ENCODE measurements around the gene NR1H3.

Gene NR1H3

DNA sequence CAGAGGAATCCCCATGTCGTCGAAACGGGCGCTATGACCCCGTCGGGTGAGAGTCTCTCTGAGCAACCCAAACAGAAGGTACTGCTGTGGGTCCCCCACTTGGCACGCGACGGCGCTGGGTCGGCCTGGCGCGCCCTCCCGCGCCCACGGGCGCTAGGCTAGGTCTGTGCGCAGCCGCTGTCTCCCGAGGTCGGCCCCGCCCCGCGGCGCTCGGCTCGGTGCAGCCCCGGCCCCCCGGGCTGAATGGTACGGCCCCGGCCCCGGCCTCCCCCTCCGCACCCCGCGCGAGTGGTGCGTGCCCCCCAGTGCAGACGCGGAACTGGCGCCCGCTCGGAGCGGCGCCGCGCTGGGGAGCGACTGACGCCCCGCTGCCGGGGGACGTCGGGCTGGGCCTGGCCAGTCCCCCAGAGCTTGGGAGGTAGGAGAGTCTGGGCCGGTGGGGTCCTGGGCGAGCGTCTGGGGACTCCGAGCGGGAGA, 12.1 kb downstream of the NR1H3 start, which contains the start of gene MADD:
Gene MADD (plus strand): TSS at position 305 of the 477 bp plus-strand sequence.
- Histone ChIP-seq H3K36me3 (ENCODE audit: control insufficient read depth, insufficient read depth, low read length) (peaks cover 7% of the 10 kb centered on the region), H3K27me3 (ENCODE audit: control insufficient read depth, insufficient read depth, low read length) (no peaks in the 10 kb centered on the region), H3K9me3 (ENCODE audit: control insufficient read depth, insufficient read depth, low read depth, low read length) (no peaks in the 10 kb centered on the region), H3K4me3 (ENCODE audit: low read depth, low read length) (peak within 1 kb of the TSS; percentile 95), H3K27ac (ENCODE audit: low read depth, low read length) (peak within 1 kb of the TSS; percentile 61; the same call in 1 of the 2 replicates), H3K4me1 (ENCODE audit: control insufficient read depth, insufficient read depth, low read length) (peaks cover 26% of the 10 kb centered on the region), H3K9ac (ENCODE audit: low read length) (peak within 1 kb of the TSS; percentile 88)

DNA sequence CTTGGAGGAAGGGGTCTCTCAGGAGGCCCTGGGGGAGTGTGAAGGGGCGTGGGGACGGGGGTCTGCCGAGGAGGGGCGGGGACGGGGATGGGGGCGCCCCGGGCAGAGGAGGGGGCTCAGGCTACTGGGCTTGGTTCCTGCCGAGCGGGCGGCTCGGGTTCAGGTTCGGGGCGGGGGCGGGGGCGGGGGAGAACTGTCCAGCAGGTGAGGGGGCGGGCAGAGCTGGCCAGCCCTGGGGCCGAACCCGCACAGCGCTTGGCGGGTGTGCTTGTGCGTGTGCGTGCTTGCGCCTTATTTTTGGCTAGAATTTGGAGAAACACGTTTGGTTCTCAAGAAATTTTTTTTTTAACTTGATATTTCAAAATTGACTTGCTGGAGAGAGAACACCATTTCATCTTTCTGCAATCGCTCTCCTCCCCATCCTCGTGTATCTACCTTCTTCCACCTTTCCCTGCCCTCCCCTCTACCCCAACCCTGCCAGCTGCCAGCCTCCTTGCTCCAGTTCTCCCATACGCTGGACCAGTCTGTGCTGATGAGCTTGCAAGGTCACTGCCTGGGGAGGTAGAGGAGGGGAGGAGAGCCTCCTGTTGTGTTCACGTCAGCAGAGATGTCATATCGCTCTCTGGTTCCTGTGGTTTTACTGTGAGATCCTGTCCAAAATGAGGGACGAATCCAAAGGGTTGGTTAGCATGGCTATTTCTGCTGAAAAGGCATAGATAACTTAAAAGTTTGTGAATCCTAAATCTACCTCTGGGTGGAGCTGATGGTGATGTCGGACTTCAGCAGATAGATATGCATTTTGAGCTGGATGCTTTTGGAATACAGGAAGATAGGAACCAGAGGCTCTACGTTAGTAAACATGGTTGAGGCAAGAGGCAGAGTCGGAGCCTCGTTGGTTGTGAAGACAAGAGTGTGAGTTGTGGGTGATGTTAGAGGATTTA, 12.8 kb downstream of the NR1H3 start:
- Histone ChIP-seq H3K27me3 (ENCODE audit: control insufficient read depth, insufficient read depth, low read length) (no peaks in the 10 kb centered on the region), H3K36me3 (ENCODE audit: control insufficient read depth, insufficient read depth, low read length) (peaks cover 13% of the 10 kb centered on the region), H3K4me3 (ENCODE audit: low read depth, low read length) (peak overlapping the region; percentile 95), H3K9ac (ENCODE audit: low read length) (peak overlapping the region; percentile 88), H3K9me3 (ENCODE audit: control insufficient read depth, insufficient read depth, low read depth, low read length) (no peaks in the 10 kb centered on the region), H3K4me1 (ENCODE audit: control insufficient read depth, insufficient read depth, low read length) (peaks cover 23% of the 10 kb centered on the region), H3K27ac (ENCODE audit: low read depth, low read length) (no peak overlapping the region)

DNA sequence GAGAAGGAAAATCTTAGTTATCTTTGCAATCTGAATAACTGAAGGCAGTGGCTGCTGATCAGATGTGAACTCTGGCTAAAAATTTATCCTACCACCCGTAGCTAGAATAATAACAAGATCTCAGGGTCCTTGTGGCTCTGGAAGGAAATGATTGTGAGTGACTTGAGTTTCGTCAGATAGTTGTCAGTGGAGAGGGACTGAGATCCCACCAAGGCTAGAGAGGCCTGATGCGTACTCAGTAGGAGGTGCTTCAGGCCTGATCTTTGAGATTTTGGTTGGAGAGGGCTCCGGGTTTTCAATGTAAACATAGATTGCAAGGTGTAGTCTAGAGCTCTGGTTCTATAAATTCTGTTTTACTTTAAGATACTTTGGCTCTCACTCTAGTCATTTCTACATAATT, 13.5 kb downstream of the NR1H3 start:
- no peaks in the 10 kb centered on the region for H3K9me3 ChIP-seq (ENCODE audit: control insufficient read depth, insufficient read depth, low read depth, low read length)
- H3K36me3 ChIP-seq (ENCODE audit: control insufficient read depth, insufficient read depth, low read length): peaks cover 20% of the 10 kb centered on the region
- no peaks in the 10 kb centered on the region for H3K27me3 ChIP-seq (ENCODE audit: control insufficient read depth, insufficient read depth, low read length)
- H3K4me1 ChIP-seq (ENCODE audit: control insufficient read depth, insufficient read depth, low read length): peaks cover 23% of the 10 kb centered on the region
- H3K4me3 ChIP-seq (ENCODE audit: low read depth, low read length): peak overlapping the region; percentile 95
- H3K27ac ChIP-seq (ENCODE audit: low read depth, low read length): no peak overlapping the region
- H3K9ac ChIP-seq (ENCODE audit: low read length): no peak overlapping the region

DNA sequence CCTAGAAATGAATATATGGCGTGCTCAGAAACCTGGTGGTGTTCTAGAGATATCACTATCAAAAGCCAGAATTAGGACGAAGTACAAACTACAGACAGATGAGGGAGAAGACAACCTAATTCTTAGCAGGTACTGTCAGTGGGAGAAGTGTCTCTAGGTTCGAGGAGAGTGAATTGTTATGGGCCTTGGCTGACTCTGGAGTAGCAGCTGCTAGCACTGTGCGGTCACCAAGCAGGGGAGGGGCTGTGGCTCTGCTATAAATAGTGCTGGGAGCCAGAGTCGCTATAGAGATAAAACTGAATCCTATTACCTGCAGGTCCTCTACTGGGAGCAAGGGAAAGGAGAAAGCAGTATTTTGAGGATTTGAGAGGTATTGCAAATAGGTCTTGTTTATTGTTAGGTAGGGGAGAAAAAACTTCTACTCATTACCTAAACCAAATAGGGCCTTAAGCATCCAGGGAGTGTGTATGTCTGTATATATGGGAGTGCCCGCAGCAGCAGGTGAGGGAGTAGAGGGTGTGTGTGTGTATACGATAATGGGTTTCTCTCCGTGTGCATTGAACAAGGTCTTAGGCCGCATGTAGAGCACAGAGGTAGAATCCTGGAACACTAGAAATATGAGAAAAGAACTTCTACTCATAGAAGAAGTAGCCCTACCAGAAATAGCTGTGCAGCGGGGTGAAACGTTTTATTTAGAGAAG, 14.3 kb downstream of the NR1H3 start:
- Histone ChIP-seq H3K9ac (ENCODE audit: low read length) (no peak overlapping the region), H3K36me3 (ENCODE audit: control insufficient read depth, insufficient read depth, low read length) (peaks cover 28% of the 10 kb centered on the region), H3K4me1 (ENCODE audit: control insufficient read depth, insufficient read depth, low read length) (peaks cover 23% of the 10 kb centered on the region), H3K9me3 (ENCODE audit: control insufficient read depth, insufficient read depth, low read depth, low read length) (no peaks in the 10 kb centered on the region), H3K27ac (ENCODE audit: low read depth, low read length) (no peak overlapping the region), H3K27me3 (ENCODE audit: control insufficient read depth, insufficient read depth, low read length) (no peaks in the 10 kb centered on the region), H3K4me3 (ENCODE audit: low read depth, low read length) (no peak overlapping the region)

DNA sequence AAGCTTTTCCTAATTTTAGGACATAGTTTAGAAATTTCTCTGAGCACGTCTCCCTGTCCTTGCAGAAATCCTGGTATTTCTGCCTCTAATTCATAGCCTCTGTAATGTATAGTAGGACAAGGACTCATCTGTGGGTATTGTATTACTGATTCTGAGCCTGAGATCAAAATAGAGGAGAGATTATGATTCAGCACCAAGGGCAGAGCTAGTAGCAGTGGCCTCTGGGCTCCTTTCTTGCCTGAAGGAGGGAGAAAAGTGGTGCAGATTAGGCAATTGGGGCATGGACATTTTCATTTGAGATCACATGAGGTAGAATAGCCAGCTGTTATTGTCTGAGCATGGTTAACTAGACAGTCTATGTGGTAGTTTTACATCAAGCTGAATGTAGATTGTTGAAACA, 14.9 kb downstream of the NR1H3 start:
- Histone ChIP-seq H3K9me3 (ENCODE audit: control insufficient read depth, insufficient read depth, low read depth, low read length) (no peaks in the 10 kb centered on the region), H3K27ac (ENCODE audit: low read depth, low read length) (no peak overlapping the region), H3K36me3 (ENCODE audit: control insufficient read depth, insufficient read depth, low read length) (peaks cover 33% of the 10 kb centered on the region), H3K27me3 (ENCODE audit: control insufficient read depth, insufficient read depth, low read length) (no peaks in the 10 kb centered on the region), H3K9ac (ENCODE audit: low read length) (no peak overlapping the region), H3K4me3 (ENCODE audit: low read depth, low read length) (no peak overlapping the region), H3K4me1 (ENCODE audit: control insufficient read depth, insufficient read depth, low read length) (peaks cover 21% of the 10 kb centered on the region)

DNA sequence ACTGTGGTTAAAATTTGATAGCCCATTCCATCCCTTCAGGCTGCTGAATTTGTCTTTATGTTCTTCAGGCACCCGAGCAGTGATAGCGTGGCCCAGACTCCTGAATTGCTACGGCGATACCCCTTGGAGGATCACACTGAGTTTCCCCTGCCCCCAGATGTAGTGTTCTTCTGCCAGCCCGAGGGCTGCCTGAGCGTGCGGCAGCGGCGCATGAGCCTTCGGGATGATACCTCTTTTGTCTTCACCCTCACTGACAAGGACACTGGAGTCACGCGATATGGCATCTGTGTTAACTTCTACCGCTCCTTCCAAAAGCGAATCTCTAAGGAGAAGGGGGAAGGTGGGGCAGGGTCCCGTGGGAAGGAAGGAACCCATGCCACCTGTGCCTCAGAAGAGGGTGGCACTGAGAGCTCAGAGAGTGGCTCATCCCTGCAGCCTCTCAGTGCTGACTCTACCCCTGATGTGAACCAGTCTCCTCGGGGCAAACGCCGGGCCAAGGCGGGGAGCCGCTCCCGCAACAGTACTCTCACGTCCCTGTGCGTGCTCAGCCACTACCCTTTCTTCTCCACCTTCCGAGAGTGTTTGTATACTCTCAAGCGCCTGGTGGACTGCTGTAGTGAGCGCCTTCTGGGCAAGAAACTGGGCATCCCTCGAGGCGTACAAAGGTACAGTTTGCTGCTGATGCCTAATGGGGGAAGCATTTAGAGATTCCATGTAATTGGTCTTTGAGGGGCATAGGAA, 16.9 kb downstream of the NR1H3 start:
- Histone ChIP-seq H3K27me3 (ENCODE audit: control insufficient read depth, insufficient read depth, low read length) (no peaks in the 10 kb centered on the region), H3K27ac (ENCODE audit: low read depth, low read length) (no peak overlapping the region), H3K4me3 (ENCODE audit: low read depth, low read length) (no peak overlapping the region), H3K4me1 (ENCODE audit: control insufficient read depth, insufficient read depth, low read length) (peaks cover 7% of the 10 kb centered on the region), H3K9ac (ENCODE audit: low read length) (no peak overlapping the region), H3K9me3 (ENCODE audit: control insufficient read depth, insufficient read depth, low read depth, low read length) (no peaks in the 10 kb centered on the region), H3K36me3 (ENCODE audit: control insufficient read depth, insufficient read depth, low read length) (peaks cover 50% of the 10 kb centered on the region)

DNA sequence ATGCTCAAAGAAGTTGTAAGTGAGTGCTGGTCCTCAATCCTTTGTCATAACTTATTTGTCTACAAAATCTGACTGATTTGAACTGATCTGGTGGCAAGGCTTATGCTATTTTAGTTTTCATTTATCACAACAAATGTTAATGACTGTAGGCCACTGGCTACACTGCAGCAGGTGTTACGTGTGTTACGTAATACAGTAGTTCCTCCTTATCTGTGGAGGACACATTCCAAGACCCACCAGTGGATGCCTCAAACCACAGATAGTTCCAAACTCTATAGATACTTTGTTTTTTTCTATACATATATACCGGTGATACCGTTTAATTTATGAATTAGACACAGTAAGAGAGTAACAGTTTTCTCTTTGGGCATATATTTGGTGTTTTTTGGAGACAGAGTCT, 19.1 kb downstream of the NR1H3 start:
- Histone ChIP-seq H3K27me3 (ENCODE audit: control insufficient read depth, insufficient read depth, low read length) (no peaks in the 10 kb centered on the region), H3K9me3 (ENCODE audit: control insufficient read depth, insufficient read depth, low read depth, low read length) (no peaks in the 10 kb centered on the region), H3K36me3 (ENCODE audit: control insufficient read depth, insufficient read depth, low read length) (peaks cover 69% of the 10 kb centered on the region), H3K27ac (ENCODE audit: low read depth, low read length) (no peak overlapping the region), H3K4me3 (ENCODE audit: low read depth, low read length) (no peak overlapping the region), H3K4me1 (ENCODE audit: control insufficient read depth, insufficient read depth, low read length) (no peaks in the 10 kb centered on the region; the same call in 1 of the 2 replicates), H3K9ac (ENCODE audit: low read length) (no peak overlapping the region)

DNA sequence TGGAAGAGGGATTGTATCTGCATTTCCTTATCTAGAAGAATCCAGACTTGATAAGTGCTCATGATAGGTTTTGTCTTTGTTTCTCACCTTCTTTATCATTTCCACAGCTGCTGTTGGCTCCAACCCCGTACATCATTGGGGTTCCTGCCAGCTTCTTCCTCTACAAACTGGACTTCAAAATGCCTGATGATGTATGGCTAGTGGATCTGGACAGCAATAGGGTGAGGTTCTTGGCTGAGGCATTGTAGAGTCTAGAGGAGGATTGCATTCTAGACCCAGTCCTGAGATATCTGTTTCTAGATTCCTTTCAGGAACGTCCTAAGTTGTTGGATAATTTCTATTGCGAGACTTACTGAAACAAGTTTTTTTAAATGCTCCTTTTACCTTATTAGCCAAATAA, 20.3 kb downstream of the NR1H3 start:
- no peaks in the 10 kb centered on the region for H3K9me3 ChIP-seq (ENCODE audit: control insufficient read depth, insufficient read depth, low read depth, low read length)
- H3K27me3 ChIP-seq (ENCODE audit: control insufficient read depth, insufficient read depth, low read length): no peaks in the 10 kb centered on the region
- H3K4me1 ChIP-seq (ENCODE audit: control insufficient read depth, insufficient read depth, low read length): no peaks in the 10 kb centered on the region
- H3K27ac ChIP-seq (ENCODE audit: low read depth, low read length): no peak overlapping the region
- H3K36me3 ChIP-seq (ENCODE audit: control insufficient read depth, insufficient read depth, low read length): peaks cover 79% of the 10 kb centered on the region
- no peak overlapping the region for H3K9ac ChIP-seq (ENCODE audit: low read length)
- no peak overlapping the region for H3K4me3 ChIP-seq (ENCODE audit: low read depth, low read length)

DNA sequence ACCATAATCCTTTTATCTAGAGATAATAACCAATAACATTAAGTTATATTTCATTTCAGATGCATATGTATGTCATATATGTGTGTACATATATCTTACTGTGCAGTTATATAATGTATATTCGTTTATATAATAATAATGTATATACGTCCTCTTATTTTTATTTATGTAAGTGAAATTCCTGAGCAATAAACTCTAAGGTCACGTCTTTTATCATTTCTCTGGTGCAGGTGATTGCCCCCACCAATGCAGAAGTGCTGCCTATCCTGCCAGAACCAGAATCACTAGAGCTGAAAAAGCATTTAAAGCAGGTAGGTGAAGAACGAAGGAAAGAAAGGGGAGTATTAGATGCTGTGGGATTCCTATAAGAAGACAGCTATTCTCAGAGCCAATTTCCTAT, 21.0 kb downstream of the NR1H3 start:
- Histone ChIP-seq H3K9me3 (ENCODE audit: control insufficient read depth, insufficient read depth, low read depth, low read length) (no peaks in the 10 kb centered on the region), H3K36me3 (ENCODE audit: control insufficient read depth, insufficient read depth, low read length) (peaks cover 80% of the 10 kb centered on the region), H3K4me3 (ENCODE audit: low read depth, low read length) (no peak overlapping the region), H3K27me3 (ENCODE audit: control insufficient read depth, insufficient read depth, low read length) (no peaks in the 10 kb centered on the region), H3K9ac (ENCODE audit: low read length) (no peak overlapping the region), H3K4me1 (ENCODE audit: control insufficient read depth, insufficient read depth, low read length) (no peaks in the 10 kb centered on the region), H3K27ac (ENCODE audit: low read depth, low read length) (no peak overlapping the region)

DNA sequence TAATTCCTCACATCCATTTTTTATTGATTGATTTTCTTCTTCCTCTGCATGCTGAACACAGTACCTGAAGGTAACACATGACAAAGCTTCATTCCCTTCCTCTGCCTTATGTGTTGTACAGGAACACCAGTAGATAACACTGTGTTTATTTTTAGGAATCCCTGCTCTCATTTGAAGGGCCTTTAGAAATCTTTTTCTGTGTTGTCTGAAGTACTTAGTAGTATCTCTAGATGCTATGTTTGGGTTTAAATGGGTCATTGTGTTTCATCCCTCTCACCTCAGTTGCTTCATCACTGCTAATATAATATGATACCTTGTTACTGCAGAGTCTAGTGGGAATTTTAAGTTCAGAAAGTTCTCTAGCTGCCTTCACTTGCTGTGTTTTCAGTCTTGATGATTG, 22.3 kb downstream of the NR1H3 start:
- H3K9me3 ChIP-seq (ENCODE audit: control insufficient read depth, insufficient read depth, low read depth, low read length): no peaks in the 10 kb centered on the region
- H3K36me3 ChIP-seq (ENCODE audit: control insufficient read depth, insufficient read depth, low read length): peaks cover 84% of the 10 kb centered on the region
- no peak overlapping the region for H3K4me3 ChIP-seq (ENCODE audit: low read depth, low read length)
- no peaks in the 10 kb centered on the region for H3K4me1 ChIP-seq (ENCODE audit: control insufficient read depth, insufficient read depth, low read length)
- H3K27me3 ChIP-seq (ENCODE audit: control insufficient read depth, insufficient read depth, low read length): no peaks in the 10 kb centered on the region
- H3K9ac ChIP-seq (ENCODE audit: low read length): no peak overlapping the region
- H3K27ac ChIP-seq (ENCODE audit: low read depth, low read length): no peak overlapping the region

Measured in HUES6 (cell line).